GM18499 (cell line): ENCODE data around the gene PLOD2.

Experiments
- ATAC-seq: cut with Tn5 transposase; IDR thresholded peaks from one replicate; pipeline ENCODE4 v1.9.1; 2021; ENCODE audit warnings: moderate number of reproducible peaks; ENCODE audit not compliant: insufficient read depth, unreplicated experiment

Gene PLOD2

DNA sequence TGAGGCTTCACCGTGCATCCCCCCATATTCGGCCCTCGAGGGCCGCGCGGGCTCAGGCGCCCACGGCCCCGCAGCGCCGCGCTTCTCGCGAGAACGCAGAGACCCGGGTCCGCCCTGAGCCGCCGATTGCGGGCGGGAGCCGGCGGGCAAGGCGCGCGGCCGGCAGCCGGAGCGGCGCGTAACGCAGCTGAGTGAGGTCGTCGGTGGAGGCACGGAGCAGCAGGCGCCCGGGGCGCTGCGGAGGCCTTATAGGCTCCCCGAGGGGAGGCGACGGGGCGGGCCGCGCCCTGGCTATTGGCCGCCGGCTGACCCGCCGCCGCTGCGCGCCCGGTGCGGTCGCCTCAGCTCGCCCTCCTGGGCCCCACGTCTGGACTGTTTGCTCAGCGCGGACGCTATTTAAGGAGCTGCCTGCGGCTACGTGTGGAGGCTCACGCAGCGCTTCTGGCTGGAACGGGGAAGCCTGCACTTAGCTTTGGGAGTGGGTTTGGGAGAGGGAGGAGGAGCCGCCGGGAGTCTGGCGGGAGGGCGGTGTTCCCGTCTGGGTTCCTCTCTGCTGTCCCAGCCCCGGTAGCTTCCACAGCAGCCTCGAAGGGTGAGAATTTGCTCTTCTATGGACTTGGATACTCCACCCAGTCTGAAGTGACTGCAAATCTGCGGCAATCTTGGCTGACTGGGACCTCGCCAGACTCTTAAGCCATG, at the start of gene PLOD2:
TSS of gene PLOD2 (minus strand) at position 221 of the 699 bp plus-strand sequence. CDS start at position 26, 195 bp downstream.
- ATAC-seq, result no peak

DNA sequence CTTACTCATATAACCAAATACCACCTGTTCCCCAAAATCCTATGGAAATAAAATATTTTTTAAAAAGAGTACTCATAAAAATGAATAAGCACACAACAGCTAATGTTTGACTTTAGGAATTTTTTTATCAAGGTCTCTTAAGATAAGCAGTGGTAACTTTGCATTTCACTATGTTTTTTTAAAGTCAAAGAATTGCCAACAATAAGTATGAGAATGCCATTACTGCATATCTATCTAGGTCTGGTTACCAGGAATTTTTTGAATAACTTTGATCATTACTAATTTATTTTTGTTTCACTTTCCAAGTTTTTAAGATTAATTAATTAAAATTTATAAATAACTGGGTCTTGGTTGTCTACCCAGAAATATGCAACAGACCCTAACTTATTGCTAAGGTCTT, 48.4 kb upstream of the PLOD2 start:
- ATAC-seq, result no peak

DNA sequence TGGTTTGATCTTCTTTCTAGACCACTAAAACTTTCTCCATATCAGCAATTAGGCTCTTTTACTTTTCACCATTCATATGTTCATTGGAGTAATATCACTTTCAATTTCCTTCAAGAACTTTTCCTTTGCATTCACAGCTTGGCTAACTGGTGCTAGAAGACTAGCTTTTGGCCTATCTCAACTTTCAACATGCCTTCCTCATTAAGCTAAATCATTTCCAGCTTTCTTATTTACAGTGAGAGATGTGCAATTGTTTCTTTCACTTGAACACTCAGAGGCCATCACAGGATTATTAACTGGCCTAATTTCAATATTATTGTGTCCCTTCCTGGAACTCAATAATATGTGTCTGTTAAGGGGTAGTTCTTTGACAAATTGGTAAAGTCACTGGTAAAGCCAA, 42.8 kb upstream of the PLOD2 start:
- no peak for ATAC-seq

DNA sequence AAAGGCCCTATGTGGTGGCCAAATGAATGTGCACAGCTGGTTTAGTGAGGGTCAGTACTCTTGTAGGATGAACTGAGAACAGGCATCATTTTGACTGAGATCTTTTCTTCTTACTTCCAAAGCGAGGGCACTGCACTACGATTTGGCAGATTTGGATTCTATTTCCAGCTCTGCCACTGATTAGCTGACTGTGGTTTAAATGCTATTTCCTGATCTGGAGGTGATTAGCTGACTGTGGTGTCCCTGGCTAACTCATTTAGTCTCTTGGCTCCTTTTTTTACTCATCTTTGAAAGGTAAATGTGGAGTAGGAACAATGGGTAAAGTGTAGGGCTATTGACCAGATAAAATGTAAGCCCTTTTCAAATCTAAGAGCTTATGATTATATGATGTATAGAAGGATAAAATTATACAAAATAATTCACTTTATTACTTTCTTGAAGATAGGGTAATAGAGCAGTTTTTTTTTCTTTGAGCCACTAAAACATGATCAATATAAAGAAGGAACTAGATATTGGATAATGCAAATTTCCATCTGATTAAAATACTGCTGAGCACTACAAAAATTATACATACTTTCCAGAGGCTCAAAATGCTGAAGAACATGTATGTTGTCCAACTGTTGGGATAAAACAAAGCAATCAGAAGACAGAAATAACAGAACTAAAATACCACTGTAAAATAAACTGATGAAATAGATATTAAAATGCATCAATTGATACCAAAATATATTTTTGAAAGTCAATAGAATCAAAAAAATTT, 39.7 kb upstream of the PLOD2 start:
- ATAC-seq, result no peak

DNA sequence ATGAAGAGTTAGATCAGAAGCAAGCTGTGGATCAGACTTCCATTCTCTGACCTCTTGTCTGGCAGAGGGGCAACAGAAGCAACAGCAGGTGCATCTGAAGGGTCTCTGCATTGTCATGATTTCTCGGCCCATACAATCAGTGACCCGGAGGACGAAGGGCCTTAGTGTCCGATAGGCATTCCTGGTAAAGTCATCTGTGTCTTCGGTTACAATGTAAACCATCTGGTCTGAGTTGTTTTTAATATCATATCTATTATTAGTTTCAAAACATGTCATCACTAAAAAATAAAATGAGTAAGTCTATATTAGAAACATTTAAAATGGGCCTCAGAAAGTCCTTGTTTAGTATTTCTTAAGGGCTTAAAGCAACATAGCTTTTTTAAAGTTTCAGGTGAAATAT, 38.8 kb upstream of the PLOD2 start:
- no peak for ATAC-seq

DNA sequence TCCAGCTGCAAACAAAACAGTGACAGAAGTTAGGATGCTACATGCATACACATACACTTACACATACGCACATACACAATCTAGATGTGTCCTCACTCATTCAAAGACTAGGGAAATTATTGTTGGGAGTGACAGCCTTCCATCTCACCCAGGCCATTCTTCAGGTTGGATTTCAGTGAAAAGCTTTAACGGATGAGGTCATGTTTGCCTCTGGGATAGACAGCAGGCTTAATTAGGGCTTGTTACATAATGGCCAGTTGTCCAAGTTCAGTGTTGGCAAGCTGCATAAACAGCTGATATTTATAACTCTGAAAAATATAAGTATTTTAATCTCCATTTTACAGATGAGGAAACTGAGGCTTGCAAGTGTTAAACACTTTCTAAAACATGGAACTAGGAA, 35.8 kb upstream of the PLOD2 start:
- no peak for ATAC-seq

DNA sequence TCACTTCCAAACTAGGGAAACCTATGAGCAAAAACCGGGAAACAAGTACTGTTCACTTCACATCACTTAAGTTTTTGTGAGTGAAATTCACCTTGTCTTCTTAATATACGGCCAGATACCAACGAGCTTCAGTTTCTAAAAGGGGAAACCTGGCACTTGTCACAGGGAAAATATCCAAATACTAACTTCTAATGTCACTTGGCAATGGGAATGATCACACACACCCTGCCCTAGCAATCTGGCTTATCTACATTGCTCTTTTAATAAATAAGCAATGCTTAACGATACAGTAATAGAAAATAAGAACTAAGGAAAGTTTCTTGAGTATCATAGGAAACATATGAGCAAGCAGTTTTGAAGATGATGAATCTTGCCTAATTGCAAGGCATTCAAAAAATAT, 34.6 kb upstream of the PLOD2 start:
- ATAC-seq, result no peak

DNA sequence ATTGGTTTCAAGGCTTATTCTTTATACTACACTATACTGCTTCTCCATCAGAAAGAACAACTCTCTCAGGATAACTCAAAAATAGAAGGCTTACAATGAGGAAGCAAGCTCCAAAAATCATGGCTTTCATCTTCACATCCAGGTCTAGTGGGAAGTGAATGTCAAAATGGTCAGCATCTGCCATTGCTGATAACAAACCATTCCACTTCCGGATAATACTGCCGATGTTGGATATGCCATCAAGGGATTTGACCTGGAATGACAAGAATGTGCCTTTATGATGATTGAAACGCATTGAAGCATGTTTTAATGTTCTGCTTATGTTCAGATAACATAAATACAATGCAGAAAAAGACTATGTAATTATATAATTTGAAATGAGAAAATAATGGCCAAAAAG, 34.0 kb upstream of the PLOD2 start:
- ATAC-seq, result no peak

DNA sequence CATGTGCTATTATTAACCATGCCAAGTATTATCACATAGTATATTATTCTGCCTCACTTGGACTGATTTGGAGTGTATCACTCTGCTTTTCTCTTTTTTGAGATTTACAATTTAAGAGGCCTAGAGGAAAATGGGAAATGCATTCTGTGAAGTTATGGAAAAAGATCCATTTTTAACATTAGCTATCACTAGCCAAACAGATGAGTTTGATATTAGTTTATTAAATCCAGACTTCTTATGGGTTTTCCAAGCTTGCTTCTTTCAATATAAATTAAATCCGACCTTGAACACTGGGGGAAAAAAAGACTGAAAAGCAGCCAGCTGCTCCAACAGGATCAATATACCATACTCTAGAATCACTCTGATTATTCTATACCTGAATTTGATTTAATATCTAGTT, 30.1 kb upstream of the PLOD2 start:
- no peak for ATAC-seq

DNA sequence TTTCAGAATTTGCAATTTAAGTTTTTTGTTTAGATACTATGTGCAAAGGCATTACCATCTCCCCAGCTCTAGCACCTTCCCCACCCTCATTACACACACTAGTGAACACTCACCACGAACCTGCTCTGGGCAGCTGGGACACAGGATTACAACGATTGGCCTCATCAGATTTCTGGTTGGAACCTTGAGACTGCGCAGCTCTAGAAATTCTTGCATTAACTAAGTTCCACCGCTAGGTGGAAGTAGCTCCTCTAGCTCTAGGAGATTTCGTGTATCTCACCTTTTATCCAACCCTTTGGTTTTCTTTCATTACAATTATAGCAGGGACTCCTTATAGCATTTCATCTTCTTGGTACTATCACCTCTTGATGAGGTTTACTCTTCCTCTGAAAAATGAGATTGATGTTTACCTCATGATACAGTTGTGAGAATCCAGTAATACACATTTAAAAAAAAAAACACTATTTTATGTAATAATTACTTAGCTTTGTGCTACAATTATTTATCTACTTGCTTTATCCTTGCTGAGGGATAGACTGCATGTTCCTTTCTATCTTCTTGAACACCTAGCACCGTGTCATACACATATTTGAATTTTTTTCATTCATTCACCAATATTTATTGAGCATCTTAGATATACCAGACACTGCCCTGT, 28.7 kb upstream of the PLOD2 start:
- ATAC-seq, result peak; percentile 87

DNA sequence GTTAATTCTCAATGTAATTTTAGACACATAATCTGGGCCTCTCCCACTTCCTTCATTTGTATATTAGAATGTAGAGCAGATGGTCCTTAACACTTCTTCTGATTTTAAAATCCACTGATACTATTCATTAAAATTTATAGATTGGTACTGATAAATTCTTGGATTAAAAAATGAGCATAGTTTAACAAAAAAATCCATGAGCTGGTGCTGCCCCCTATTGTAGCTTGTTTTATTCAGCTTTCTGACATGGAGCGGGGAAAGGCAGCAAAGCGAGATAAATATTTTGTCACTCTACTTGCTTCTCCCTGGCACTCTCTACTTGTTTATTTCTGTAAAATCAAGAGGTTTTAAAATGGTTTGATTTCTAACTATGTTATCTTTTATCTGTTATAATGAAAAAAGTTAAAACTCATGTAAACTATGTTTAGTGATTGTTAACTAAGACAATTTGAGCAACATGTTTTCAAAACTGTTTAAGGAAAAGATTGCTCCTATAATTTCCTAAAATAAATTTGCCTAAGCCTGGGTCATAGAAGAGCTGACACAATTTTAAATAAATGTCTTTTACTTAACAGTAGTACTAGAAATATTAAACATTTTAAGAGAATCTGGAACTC, 26.5 kb upstream of the PLOD2 start:
- no peak for ATAC-seq

DNA sequence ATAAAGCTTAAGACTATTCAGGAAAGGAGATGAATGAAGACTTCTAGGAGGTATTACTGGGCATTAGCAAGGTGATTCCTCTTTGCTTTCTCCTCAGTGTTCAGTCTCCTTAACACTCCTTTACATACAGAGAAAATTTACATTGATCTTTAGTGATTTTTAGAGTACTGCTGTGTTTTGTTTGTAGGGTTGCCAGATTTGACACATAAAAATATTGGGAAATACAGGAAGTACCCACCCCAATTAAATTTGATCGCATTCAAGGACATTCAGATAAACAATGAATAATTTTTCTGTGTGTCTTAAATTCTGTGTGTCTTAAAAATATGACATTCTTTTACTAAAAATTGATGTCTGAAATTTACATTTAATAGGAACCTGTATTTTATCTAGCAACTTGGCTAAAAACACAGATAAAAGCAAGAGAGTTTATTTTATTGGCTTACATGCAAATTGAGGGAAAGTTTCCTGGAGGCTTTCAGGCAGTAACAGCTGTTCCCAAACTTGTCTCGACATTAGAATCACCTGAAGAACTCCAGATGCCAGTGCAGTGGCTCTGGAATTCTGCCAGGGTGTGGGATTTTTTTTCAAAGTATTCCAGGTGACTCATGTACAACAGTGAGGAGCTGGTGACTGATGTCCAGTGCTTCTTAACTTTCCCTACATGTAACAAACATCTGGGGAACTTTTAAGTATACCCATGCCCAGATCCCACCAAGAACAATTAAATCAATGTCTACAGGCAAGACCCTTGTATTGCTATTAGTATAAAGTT, 23.4 kb upstream of the PLOD2 start:
- ATAC-seq, result no peak

DNA sequence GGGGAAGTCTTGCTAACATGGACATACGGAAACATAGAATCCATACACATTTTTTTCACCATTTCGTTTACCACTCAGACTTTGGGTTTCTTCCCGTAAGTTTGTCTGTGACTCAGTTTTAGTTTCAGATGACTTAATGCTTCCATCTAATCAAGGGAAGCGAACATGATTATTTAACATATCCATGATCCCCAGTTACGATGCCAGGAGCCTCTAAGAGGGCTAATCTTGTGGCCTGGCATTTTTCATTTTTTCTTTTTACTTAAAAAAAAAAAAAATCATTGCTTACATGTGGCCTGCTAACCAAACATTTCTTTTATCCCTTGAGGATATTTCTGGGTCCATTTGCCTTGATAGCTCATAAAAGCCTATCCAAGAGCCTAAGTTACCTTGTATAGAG, 20.2 kb upstream of the PLOD2 start:
- ATAC-seq, result no peak

DNA sequence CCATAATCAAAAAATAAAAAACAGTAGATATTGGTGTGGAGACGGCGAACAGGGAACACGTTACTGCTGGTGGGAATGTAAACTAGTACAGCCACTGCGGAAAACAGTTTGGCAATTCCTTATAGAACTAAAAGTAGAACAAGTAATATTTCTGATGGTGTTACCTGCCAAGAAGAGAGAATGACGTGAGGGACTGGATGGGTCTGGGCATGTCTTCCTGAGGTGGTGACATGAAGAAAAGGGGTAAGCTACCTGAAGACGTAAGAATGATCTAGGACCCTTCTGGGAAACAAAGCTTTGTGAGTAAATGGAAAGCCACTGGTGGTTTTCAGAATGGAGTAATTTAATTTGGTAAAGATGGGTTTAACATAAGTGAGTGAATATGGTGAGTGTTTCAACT, 19.4 kb upstream of the PLOD2 start:
- ATAC-seq, result no peak

DNA sequence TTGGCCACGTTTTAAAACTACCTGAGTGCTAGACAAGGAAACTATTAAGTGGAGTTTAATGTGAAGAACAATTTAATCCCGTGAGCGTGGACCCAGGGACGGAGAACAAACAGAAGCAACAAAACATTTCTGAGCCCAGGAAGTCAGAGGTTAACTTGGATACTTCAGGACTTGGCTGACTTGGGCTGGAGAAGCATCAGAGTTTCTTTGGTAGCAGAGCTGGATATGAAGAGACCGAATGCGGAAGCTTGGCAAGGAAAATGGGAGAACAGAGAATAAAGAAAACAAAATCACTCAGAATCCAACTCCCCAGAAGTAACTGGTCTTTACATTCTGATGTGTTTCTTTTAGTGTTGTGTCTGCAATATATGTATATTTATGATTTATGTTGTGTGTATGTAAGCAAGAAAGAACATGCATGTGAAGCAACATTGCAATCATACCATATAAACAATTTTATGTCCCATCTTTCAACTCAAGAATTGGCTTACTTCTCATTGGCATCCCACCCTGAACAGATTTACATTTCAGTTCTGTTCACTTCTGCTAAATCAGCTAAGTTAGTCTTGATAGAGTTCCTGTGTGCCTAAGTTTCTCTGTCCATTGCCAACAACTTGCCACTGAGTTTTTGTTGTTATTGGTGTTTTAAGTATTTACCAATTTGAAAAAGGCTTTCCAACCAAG, 17.2 kb upstream of the PLOD2 start:
- no peak for ATAC-seq

DNA sequence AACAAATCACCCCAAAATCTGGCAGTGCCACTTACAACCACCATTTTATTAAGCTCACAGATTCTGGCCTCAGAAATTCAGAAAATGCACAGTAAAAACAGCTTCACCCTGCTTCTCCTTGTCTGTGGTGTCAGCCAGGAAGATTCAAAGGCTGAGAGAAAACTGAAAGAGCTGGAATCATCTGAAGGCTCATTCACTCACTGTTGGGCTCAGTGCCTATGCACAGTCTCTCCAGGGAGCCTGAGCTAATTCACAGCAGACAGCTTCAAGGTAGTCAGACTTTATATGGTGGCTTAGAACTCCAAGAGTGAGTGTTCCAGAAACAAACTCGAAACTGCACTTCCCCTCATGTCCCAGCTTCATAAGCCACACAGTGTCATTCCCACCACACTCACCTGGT, 16.5 kb upstream of the PLOD2 start:
- ATAC-seq, result no peak

DNA sequence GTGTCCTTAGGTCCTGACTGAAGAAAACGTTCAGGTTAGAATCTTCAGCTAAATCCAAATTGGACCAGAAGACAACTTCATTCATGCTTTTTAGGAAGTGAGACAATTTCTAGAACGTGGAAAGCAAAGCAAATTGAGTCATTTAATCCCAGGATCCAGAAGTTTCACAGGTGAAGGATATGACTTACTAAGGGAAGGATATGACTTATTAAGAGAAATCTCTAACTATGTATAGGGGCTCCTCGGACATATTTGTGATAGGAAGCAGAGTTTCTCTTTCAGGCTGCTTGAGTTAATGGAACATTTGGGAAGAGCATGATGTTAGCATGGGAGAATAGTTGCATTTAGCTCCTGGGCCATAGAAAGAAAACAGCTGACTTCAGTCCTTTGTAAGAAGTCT, 16.1 kb upstream of the PLOD2 start:
- no peak for ATAC-seq

DNA sequence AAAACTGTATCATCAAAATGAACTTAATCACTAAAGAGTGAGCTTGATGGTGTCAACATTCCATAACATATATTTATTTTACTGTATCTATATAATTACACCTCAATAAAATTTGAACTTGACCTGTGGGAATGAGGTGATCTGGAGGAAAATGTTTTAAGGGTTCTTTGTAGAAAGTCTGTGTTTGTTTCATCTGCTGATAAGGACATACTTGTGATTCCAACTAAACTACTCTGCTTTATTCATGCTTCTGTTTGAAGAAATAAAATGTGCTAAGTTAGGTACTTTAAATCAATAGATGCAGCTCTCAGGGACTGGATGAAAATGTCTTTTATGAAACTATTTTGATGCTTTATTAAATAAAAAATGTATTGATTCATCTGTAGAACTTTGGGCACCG, 11.6 kb upstream of the PLOD2 start:
- no peak for ATAC-seq

DNA sequence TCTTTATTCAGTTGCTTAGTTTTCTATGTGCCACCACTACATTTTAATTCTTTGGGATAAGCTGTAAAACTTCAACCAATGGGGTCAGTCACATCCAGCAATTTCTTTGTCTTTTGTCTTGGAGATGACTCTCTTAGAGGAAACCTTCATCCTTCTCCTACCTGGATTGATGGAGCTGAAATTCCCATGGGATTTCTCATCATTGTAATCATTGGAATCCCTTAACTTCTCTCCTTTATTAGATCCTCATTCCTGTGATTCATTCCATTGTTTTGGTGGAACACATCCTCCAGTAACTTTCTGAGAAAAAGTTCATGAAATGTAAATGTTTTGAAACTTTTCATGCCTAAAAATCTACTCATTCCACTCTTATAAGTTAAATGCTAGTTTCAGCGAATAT, 9.6 kb upstream of the PLOD2 start:
- no peak for ATAC-seq

DNA sequence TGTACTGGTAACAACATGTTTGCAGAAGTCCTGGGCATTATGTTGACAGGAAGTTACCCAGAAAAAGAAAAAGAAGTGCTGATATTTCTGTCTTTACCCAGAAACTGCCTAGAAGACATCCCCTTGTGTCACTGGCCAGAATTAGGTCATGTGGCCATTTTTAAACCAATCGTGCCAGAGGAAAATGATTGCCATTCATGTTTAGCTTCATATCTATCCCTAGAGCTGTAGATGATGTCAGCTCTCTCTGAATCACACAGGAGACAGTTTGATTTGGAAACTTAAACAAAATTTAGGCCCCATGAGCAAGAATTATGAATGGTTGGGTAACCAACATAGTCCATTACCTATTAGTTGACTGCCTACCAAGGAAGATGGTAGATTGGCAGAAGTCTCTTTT, 8.9 kb upstream of the PLOD2 start:
- ATAC-seq, result no peak
